KMS-11 (cell line): ENCODE results near the gene NTM.

ENCODE experiments used
- H2AFZ ChIP-seq: fragments of 200-600 bp; sonication (generic); 2 replicates; pipeline ENCODE4 v1.6.1; 2016; ENCODE audit warnings: antibody characterized with exemption, mixed run types, low read depth
- H3K27ac ChIP-seq: fragments of 200-600 bp; sonication (generic); 2 replicates; pipeline ENCODE4 v1.6.1; 2016; ENCODE audit warnings: mild to moderate bottlenecking, mixed run types
- H3K27me3 ChIP-seq: fragments of 200-600 bp; sonication (generic); 2 replicates; pipeline ENCODE4 v1.6.1; 2017; ENCODE audit warnings: mild to moderate bottlenecking, low read depth, mixed run types, moderate library complexity; ENCODE audit not compliant: insufficient read depth
- H3K36me3 ChIP-seq: fragments of 200-600 bp; sonication (generic); 2 replicates; pipeline ENCODE4 v1.6.1; 2017; ENCODE audit warnings: mild to moderate bottlenecking, mixed run types; ENCODE audit not compliant: insufficient read depth
- H3K4me1 ChIP-seq: fragments of 200-600 bp; sonication (generic); 2 replicates; pipeline ENCODE4 v1.6.1; 2016; ENCODE audit warnings: mild to moderate bottlenecking, low read depth, mixed run types; ENCODE audit not compliant: poor library complexity, severe bottlenecking
- H3K4me2 ChIP-seq: fragments of 200-600 bp; sonication (generic); 2 replicates; pipeline ENCODE4 v1.7.0; 2016; ENCODE audit warnings: mild to moderate bottlenecking, mixed run types
- H3K4me3 ChIP-seq: fragments of 200-600 bp; sonication (generic); IDR thresholded peaks from 2 replicates; pipeline ENCODE4 v1.6.1; 2017; ENCODE audit warnings: low read depth, low read length, mixed read lengths; ENCODE audit not compliant: insufficient read depth
- H3K79me2 ChIP-seq: fragments of 200-600 bp; sonication (generic); 2 replicates; pipeline ENCODE4 v1.6.1; 2016; ENCODE audit warnings: low read depth, mixed run types; ENCODE audit not compliant: insufficient read depth
- H3K9ac ChIP-seq: fragments of 200-600 bp; sonication (generic); 2 replicates; pipeline ENCODE4 v1.6.1; 2016; ENCODE audit warnings: mild to moderate bottlenecking, mixed run types
- H4K20me1 ChIP-seq: fragments of 200-600 bp; sonication (generic); 2 replicates; pipeline ENCODE4 v1.6.1; 2016; ENCODE audit warnings: mild to moderate bottlenecking, mixed run types; ENCODE audit not compliant: insufficient read depth
- TF ChIP-seq, protein P1 (sequence below): fragments of 200-600 bp; sonication (generic); conservative IDR thresholded peaks from 2 replicates; pipeline ENCODE4 v1.6.1; 2017; ENCODE audit warnings: low read depth, mild to moderate bottlenecking, antibody characterized with exemption, low read length, moderate library complexity, mixed read lengths

Gene NTM

GRCh38 chr11:131896978-131897615 is 526.7 kb downstream of the NTM start:
- Histone ChIP-seq H3K36me3 (no peaks in the 10 kb centered on the region), H2AFZ (no peak overlapping the region), H3K4me3 (no peak overlapping the region), H3K79me2 (no peaks in the 10 kb centered on the region), H3K9ac (no peak overlapping the region), H3K4me2 (no peak overlapping the region), H3K27ac (no peak overlapping the region), H4K20me1 (no peaks in the 10 kb centered on the region), H3K4me1 (no peaks in the 10 kb centered on the region), H3K27me3 (no peaks in the 10 kb centered on the region)
- TF ChIP-seq, protein P1, sequence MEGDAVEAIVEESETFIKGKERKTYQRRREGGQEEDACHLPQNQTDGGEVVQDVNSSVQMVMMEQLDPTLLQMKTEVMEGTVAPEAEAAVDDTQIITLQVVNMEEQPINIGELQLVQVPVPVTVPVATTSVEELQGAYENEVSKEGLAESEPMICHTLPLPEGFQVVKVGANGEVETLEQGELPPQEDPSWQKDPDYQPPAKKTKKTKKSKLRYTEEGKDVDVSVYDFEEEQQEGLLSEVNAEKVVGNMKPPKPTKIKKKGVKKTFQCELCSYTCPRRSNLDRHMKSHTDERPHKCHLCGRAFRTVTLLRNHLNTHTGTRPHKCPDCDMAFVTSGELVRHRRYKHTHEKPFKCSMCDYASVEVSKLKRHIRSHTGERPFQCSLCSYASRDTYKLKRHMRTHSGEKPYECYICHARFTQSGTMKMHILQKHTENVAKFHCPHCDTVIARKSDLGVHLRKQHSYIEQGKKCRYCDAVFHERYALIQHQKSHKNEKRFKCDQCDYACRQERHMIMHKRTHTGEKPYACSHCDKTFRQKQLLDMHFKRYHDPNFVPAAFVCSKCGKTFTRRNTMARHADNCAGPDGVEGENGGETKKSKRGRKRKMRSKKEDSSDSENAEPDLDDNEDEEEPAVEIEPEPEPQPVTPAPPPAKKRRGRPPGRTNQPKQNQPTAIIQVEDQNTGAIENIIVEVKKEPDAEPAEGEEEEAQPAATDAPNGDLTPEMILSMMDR: no peak

DNA sequence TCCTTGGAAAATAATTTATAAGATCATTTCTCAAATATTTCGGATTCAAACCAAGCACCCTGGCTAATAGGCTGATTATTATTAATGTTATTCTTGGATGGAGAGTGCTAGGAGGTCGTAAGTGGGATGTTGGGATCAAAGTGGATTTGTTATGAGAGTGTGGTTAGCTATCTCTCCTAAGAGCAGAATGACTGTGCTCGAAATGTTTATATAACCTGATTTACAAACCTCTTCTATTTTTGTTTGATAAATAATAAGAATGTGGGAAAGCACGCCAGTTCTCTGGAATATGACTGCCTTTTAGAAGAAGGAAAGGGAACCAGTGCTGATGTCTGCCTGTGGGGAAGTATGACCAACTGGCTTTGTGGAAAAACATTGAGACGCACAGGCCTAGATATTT is 527.5 kb downstream of the NTM start:
- Histone ChIP-seq H4K20me1 (no peaks in the 10 kb centered on the region), H2AFZ (no peak overlapping the region), H3K27ac (no peak overlapping the region), H3K36me3 (no peaks in the 10 kb centered on the region), H3K27me3 (no peaks in the 10 kb centered on the region), H3K4me1 (no peaks in the 10 kb centered on the region), H3K4me3 (no peak overlapping the region), H3K4me2 (no peak overlapping the region), H3K79me2 (no peaks in the 10 kb centered on the region), H3K9ac (no peak overlapping the region)
- TF ChIP-seq, protein P1: no peak

- no peak overlapping the region for H3K9ac ChIP-seq
- no peaks in the 10 kb centered on the region for H4K20me1 ChIP-seq
- H3K79me2 ChIP-seq: no peaks in the 10 kb centered on the region
- no peak overlapping the region for H3K4me2 ChIP-seq
- H3K36me3 ChIP-seq: no peaks in the 10 kb centered on the region
- H3K4me3 ChIP-seq: no peak overlapping the region
- no peak overlapping the region for H2AFZ ChIP-seq
- no peaks in the 10 kb centered on the region for H3K4me1 ChIP-seq
- H3K27ac ChIP-seq: no peak overlapping the region
- no peaks in the 10 kb centered on the region for H3K27me3 ChIP-seq
- TF ChIP-seq, protein P1: no peak
Measured at GRCh38 chr11:131898949-131899348, 528.5 kb downstream of the NTM start.

DNA sequence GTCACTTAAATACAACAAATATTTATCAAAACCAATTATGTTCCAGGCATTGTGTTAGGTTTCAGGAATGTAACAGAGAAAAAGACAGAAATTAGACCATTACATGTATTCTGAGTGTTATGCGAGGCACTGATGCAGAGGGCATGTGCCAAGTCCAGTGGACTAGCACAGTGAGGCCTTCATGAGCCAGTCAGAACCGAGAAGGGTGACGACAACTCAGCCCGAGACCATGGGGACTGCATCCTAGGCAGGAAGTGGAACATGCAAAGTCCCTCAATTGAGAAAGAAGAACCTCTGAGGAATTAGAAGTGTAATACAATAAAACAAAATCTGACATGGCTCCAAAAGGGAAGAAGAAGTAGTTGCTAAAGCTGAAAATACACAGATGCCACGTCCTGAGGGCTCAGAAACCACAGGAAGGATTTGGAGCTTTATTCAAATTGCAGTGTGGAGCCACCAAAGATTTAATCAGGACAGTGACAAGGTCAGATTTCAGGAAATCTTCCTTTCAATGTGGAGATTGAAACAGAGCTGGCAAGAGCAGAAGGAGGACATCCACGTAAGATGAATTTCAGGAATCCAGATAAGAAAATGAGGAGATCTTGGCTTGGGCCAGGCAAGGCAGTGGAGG is 529.6 kb downstream of the NTM start:
- Histone ChIP-seq H3K27me3 (no peaks in the 10 kb centered on the region), H3K79me2 (no peaks in the 10 kb centered on the region), H3K4me1 (no peaks in the 10 kb centered on the region), H2AFZ (no peak overlapping the region), H3K9ac (no peak overlapping the region), H3K36me3 (no peaks in the 10 kb centered on the region), H4K20me1 (no peaks in the 10 kb centered on the region), H3K4me2 (no peak overlapping the region), H3K4me3 (no peak overlapping the region), H3K27ac (no peak overlapping the region)
- TF ChIP-seq, protein P1: no peak
